Adipose tissue (tissue), 3 donors: Measurements from ENCODE around the gene CNTN4. TPM values are rescaled to one million over a fixed set of nuclear protein-coding genes. Genes with fewer than 3 reads are reported as not detected.

Experiments used
- H3K27ac ChIP-seq: one replicate; pipeline ENCODE4 v1.5.1; 2013; ENCODE audit warnings: low read depth, low read length
- WGBS, 3 donors: extraction: QIAGEN DNeasy Blood & Tissue Kit; methylation state at CpG; one replicate each; pipeline ENCODE4 v1.1.7; 2013; 5-methylcytosine and 5-hydroxymethylcytosine counted together
- polyA plus RNA-seq, 3 donors: library from polyadenylated mRNA; stranded (reverse); fragments of 200-250 nt; gene quantifications; one replicate each; pipeline ENCODE4 v1.2.3, GENCODE V29; 2013
- donor health status: healthy with polysubstance abuse.
- donor health status: Bipolar disorder and iron deficiency.
- donor health status: healthy.

The CNTN4 gene
- polyA plus RNA-seq, 3 donors, result 1.0 to 5.2 (median 1.7) TPM

DNA sequence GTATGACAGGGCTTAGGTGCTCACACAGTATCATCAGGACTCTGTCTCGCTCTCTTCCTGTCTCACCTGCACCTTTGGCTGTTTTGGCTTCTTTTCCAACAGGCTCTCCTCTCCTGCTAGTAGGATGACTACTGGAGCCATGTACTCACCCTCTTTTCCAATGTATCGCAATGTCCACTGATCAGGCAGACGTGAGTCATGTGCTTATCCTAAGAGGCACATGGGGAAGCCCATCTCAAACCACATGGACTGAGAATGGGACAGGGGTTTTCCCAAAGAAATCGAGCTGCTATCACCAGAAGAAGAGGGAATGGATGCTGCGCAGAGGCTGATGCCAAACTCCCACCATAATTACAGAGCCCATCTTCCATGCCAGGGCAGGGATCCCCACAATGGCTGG is 830.9 kb downstream of the CNTN4 start:
- 73 to 87% (median 73%) methylated on average over 5 of the region's 5 CpGs for WGBS, 3 donors
- no peak overlapping the region for H3K27ac ChIP-seq

DNA sequence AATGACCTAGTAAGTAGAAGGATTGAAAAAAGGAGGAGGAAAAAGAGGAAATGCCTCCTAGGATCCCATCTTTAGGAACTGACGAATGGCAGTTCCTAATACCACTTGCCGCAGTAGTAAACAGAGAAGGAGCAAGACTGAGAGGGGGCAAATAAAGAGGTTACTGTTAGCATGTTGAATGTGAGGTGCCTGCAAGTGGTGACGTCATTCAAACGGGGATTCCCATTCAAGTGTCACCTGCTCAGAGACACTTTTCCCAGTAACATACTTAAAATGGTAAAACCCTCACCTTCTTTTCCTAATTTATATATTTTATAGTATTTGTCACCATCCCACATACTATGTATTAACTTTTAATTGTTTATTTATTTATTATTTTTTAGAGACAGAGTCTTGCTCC is 832.6 kb downstream of the CNTN4 start:
- no peak overlapping the region for H3K27ac ChIP-seq
- WGBS, 3 donors, result 78 to 91% (median 84%) methylated on average over 4 of the region's 4 CpGs

DNA sequence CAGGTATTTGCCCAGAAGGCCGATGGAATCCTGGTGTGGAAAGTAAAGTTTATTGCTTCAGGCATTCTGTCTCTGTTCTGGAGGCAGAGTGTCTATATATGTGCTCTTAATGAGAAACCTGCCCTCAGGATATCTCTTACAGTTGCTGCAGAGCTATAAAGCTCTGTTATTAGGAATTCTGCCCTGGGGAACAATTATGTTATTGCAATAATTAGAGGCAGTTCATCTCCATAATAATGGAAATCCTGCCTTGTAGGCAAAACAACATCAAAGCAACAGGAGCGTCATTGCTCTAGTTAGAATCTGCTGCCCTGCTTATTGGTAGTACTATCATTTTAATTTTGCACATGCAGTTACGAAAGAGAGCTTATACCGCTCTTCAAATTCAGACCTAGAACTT is 835.9 kb downstream of the CNTN4 start:
- 87 to 94% (median 90%) methylated on average over 4 of the region's 4 CpGs for WGBS, 3 donors
- no peak overlapping the region for H3K27ac ChIP-seq

DNA sequence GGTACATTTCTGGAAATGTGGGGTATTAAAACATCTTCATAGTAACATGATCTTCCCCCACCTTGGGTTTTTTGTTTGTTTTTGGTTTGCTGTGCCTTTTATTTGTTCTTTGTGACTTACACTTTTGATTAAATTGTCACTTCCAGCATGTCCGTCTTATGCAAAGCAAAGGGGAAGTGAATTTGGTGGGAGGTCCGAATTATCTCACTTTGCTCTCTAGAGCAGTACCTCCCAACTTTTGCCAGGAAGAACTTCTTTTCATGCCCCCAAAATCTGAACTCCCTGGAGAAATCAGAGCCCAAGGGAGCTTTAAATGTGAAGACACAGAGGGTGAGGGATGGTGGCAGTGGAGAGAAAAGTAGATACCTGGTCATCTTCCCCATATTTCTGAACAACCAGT is 838.4 kb downstream of the CNTN4 start:
- no peak overlapping the region for H3K27ac ChIP-seq
- WGBS, 3 donors, result 48 to 63% (median 55%) methylated on average over 2 of the region's 2 CpGs

DNA sequence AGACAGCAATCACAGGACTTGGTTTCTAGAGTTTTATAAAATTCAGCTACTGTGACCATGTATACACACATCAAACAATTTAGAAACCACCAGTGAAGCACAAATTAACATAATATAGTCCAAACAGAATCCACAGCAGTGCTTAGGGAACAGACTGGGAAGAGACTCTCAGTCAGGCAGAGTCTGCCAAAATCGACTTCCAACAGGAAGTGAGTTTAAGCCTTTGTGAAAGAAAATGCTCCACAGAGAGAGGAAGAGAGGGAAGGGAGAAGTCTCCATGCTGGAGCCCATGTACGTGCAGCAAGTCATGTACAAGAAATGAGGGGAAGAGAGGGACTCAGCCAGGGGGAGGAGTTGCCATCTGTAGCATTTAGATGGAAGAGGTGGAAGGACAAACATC is 838.9 kb downstream of the CNTN4 start:
- 5 to 40% (median 16%) methylated on average over 2 of the region's 2 CpGs for WGBS, 3 donors
- H3K27ac ChIP-seq, result no peak overlapping the region

DNA sequence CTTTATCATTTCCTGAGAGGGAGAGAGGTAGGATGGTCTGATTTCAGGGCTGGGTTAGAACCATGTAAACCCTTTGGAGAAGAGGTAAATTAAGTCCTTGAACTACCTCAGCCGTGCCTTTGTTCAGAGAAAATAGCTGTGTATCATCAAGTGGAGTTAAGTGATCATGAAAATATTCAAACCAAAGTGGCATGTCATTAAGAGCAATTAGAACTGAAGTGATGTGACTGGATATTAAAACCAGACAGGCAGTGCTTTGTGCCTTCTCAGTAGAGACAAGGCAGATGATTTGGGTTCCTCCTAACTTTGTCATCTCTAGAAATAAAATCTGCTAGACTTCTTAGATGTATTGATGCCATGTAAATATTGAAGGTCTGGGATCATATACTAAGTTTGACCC is 840.0 kb downstream of the CNTN4 start:
- H3K27ac ChIP-seq, result no peak overlapping the region
- 57 to 88% (median 81%) methylated on average over 1 of the region's 1 CpG for WGBS, 3 donors

DNA sequence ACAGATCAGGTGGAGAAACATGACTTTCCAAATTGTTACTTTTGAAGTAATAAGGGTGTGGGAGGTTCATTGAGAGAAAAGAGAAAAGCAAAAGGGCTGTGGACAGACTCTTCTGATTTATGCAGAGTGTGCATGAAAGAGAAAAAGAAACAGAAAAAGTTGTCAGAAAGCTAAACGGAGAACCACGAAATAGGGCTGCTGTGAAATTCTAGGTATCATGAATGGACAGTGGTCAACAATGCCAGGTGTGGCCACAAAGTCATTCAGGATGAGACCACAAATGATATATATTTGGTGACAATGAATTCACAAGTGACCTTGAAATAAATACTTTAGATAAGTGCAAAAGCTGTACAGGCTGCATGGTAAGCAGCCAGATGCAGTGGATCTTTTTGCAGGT is 841.4 kb downstream of the CNTN4 start:
- no peak overlapping the region for H3K27ac ChIP-seq
- WGBS, 3 donors, result 83 to 91% (median 90%) methylated on average over 2 of the region's 2 CpGs

DNA sequence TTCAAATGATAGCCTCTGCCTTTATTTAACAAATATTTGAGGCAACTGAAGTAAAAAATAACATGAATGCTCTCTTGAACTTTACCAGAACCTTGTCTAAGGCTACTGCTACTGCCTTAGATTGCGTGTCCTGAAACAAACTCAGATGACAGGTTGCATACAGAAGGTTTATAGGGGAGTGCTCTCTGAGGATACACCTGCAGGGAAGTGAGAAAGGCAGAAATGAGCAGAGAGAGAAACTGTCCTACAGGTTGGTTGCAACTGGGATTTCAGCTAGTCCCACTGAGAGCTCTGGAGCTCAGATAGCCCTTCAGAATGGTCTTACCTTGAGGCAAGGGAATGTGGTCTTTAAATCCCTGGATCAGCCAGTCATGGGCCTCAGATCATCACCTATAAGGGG is 846.0 kb downstream of the CNTN4 start:
- H3K27ac ChIP-seq, result no peak overlapping the region
- WGBS, 3 donors, result 72 to 91% (median 87%) methylated on average over 1 of the region's 1 CpG

DNA sequence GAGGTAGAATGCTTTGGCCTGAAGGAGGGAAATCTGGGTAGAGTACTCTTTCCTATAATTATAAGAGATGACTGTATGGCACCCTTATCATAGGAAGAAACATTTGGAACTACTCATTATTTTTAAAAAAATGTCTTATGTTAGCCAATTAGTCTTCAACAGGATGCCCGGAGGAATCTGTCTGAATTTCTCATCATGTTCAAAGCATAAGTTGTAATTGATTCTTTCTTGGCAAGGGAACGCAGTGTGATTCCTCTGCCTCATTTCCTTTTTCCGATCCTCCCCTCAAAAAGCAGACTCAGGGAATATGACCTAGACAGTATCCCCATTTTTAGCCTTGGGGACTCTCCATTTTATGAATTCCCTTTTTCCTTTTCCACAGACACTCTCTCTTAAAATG is 846.5 kb downstream of the CNTN4 start:
- 45 to 76% (median 57%) methylated on average over 3 of the region's 3 CpGs for WGBS, 3 donors
- H3K27ac ChIP-seq, result no peak overlapping the region

DNA sequence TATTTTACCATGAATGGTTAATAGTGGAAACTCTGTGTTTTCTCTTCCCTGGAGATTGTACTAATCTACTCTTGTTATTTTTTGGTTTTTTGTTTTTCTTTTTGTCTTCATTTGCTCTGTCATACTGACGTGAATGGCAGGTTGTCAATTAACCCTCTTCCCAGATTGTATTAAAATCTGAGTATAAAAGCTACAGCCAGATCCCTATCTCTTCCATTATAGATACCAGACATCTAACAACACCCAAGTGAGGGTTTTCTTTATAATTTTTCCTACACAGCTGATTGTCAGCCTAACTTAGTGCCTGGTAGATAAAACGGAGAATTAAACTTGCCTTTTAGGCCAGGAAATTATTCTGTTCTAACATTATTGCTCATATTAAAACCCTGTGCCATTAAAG is 848.9 kb downstream of the CNTN4 start:
- WGBS, 3 donors, result 63 to 77% (median 66%) methylated on average over 2 of the region's 2 CpGs
- no peak overlapping the region for H3K27ac ChIP-seq

DNA sequence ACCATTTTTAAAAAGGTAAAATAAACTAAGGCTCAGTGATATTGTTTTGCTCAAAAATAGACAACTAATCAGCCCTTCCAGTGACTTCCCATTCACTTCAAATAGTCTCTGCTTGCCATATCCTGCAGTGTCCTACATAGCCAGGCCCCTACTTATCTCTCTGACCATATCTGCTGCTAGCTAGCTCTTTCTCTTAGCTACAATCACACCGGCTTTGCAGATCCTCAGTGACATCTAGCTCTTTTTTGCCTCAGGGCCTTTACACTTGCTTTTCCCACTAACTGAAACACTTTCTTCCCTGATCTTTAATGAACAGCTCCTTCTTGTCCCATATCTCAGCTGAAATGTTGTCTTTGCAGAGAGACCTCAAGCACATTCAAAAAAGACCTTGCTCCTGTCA is 850.2 kb downstream of the CNTN4 start:
- H3K27ac ChIP-seq, result no peak overlapping the region
- 85 to 92% (median 88%) methylated on average over 1 of the region's 1 CpG for WGBS, 3 donors

DNA sequence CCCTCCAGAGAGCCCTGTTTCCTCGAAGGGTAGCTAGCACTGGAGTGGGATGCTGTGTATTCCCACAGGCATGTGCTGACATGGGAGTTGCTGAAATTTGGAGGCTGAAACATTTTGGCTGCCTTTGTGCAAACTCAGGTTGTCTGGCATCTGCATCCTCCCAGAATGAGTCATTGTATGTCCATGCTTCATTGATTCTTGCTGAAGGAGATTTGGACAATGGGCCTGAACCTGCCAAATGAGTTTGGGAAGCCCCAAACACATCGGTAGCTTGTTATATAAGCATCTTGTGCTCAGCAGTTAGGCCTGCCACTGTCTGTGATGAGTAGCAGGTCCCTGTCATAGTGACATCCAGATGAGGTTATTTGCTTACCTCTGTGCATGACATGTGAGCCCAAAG is 851.5 kb downstream of the CNTN4 start:
- 51 to 61% (median 58%) methylated on average over 2 of the region's 2 CpGs for WGBS, 3 donors
- H3K27ac ChIP-seq, result no peak overlapping the region

DNA sequence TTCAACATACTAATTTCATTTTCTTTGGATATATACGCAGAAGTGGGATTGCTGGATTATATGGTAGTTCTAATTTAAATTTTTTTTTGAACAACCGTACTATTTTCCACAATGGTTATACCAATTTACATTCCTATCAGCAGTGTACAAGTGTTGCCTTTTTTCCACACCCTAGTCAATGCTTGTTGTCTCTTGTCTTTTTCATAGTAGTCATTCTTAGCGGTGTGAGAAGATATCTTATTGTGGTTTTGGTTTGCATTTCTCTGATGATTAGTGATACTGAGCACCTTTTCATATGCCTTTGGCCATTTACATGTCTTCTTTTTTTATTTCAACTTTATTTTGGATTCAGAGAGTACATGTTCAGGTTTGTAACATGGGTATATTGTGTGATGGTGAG is 858.4 kb downstream of the CNTN4 start:
- no peak overlapping the region for H3K27ac ChIP-seq
- 81 to 88% (median 81%) methylated on average over 3 of the region's 3 CpGs for WGBS, 3 donors

DNA sequence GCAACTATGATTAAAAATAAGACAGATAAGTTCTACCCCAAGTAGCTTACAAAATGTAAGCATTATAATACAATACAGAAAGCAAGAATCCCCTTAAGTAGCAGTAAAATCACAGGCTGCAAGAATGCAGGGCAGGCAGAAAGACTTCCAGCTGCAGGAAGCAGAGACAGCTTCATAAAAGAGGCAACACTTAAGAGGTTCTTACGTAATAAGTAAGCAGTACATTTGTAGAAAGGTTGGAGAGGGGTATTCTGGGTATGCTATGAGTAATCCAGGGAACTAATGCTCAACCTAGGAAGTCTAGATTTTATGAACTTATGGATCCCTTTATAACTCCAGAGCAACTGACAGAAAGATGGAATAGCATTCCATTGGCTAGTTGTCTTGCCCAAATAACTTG is 859.9 kb downstream of the CNTN4 start:
- no peak overlapping the region for H3K27ac ChIP-seq
- 30 to 59% (median 38%) methylated on average over 1 of the region's 1 CpG for WGBS, 3 donors

DNA sequence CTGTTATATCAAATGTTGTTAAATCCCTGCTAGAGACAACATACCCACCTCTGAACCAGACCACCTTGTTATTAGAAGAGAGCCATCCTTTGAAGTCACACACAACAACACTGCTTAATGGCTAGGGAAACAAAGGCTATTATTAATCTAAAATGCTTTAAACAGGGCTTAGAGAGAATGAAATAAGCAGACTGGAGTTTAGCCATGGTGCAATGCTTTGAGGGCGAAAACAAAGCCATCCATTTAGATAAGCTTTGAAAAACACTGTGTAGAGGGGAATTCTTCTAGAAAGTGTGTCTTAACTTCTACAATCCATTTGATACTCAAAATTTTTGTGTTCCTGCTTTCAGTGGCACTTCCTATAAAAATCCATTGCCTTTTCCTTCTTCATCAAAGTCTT is 862.9 kb downstream of the CNTN4 start:
- WGBS, 3 donors, result 68 to 79% (median 71%) methylated on average over 1 of the region's 1 CpG

DNA sequence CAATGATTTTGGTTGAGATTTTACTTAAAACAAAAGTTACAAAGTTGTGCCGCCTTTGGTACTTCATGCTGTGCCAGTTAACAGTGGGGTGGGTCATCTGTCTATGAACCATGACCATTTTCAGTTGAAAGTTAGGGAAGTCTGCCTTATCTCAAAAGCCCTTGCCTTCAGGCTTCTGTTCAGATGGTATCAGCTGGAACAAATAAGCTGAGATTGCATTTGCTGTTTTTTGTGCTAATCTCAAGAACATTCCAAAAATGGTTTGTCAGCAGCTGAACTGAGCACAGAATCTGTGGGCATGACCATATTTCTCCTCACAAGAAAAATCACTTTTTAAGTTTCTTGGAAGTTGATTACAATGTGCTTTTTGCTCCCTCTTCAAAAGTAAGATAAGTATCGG is 869.2 kb downstream of the CNTN4 start:
- 41 to 59% (median 50%) methylated on average over 2 of the region's 2 CpGs for WGBS, 3 donors
- H3K27ac ChIP-seq, result no peak overlapping the region

More for the DNA sequence above, 862.9 kb downstream of the CNTN4 start:
- H3K27ac ChIP-seq, result no peak overlapping the region

DNA sequence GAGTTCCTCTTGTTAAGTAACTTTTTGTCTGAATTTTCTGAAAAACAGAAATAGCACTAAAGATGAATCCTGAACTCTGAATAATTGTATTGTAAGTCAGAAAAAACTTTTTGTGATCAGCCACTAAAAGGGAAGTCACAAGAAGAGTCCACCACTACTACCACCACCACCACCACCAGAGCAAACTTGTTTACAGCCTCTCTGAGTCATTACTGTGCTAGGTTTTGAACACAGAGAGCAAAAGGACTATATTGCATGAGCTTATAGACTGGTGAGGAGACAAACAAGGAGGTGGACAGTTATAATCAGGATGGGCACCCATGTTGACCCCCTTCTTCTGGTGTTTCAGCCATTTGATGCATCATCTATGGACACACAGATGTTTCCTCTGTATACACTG is 869.8 kb downstream of the CNTN4 start:
- no peak overlapping the region for H3K27ac ChIP-seq

DNA sequence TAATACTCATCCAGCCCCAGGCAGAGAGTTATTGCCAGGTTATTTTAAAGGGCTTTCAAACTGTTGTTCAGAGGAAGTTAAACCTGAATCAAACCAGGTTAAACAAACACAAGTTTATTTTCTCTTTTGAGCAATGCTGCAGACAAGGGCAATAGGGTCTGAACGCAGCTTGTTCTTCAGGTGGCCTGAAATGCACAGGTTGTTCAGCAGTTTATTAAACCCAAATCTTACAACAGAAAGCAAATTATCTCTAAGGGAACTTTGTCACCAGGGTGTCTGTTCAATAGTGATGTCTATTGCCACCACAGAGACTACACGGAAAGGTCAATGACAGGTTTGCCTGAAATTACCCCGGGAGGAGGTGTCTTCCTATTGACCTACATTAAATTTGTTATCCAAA is 877.5 kb downstream of the CNTN4 start:
- H3K27ac ChIP-seq, result no peak overlapping the region
- 65 to 94% (median 83%) methylated on average over 3 of the region's 3 CpGs for WGBS, 3 donors

DNA sequence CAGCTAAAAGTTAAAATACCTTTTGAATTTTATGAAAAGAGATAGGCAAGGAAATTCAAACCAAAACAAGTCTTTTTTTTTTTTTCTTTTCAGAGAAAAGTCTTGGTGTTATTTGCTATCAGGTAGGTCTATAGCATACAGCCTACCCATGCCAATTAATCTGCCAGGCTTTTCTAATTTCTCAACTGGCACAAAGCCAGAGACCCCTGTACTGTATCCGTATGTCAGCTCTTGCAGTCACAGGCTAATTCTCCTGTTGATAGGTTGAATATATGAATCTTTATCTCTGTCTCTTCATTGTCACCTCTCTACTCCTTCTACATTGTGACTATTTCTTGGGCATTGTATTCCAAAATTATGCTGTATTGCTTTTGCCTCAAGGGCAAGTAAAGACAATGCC is 878.1 kb downstream of the CNTN4 start:
- WGBS, 3 donors, result 62 to 90% (median 87%) methylated on average over 1 of the region's 1 CpG
- H3K27ac ChIP-seq, result no peak overlapping the region

DNA sequence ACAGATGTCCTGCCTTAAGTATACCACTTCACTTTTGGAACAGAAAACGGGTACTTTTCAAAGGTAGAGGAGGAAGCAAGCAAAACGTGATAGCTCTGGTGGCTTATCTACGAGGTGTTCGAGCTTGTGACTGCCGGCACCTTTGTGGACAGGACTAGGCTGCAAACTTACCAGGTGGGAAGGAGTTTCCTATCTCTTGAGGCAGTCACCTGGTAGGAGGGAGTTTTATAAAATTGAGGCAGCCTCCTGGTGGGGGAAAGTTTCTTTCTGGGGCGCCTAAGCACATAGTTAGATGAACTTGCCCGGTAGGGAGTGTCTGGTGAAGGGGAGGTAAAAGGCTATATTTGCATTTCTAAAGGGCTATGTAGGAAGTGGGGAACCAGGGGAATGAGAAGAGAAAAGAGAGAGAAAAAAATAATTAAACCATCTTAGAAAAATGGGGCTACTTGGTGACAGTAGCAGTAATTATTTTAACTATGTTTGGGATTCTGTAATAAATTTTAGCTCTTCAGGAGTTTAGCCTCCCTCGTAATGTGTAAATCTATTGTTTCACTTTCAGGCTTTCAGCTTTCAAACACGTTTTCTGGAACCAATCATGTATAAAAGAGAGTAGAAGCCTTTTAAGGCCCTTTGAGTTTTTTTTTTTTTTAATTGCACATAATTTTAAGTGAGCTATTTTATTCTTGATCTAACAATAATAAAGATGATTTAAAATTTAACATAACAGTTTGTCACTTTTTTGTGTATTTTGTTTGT is 880.5 kb downstream of the CNTN4 start:
- H3K27ac ChIP-seq, result no peak overlapping the region
- 50 to 78% (median 78%) methylated on average over 9 of the region's 9 CpGs for WGBS, 3 donors
